Activated T-helper 1 cell treated with Interleukin-2 at 50 U/mL for 16 hours (primary cell): Measurements from ENCODE around the gene FILIP1L.
A peak's percentile ranks its signal among the peaks of the same experiment; 100 is the strongest.
"Not testable (repeated sequence)": the region's sequence is repeated elsewhere in the genome, so short reads cannot be mapped to it uniquely, and the experiment has no call there.

Source experiments
- DNase-seq: peaks from one replicate; pipeline ENCODE4 v3.0.0-alpha.2; 2020; ENCODE audit warnings: low read depth

Gene FILIP1L

GRCh38 chr3:100073714-100074307 lies 40.5 kb downstream of the FILIP1L start:
- DNase-seq, result no peak

- no peak for DNase-seq
These were observed 41.1 kb downstream of the FILIP1L start for GRCh38 chr3:100073049-100073713.

- no peak for DNase-seq
These were observed 41.8 kb downstream of the FILIP1L start for GRCh38 chr3:100072326-100073048.

GRCh38 chr3:100069472-100069871 lies 44.8 kb downstream of the FILIP1L start:
- DNase-seq, result no peak

GRCh38 chr3:100068826-100069225 lies 45.5 kb downstream of the FILIP1L start:
- DNase-seq, result peak; percentile 47

- DNase-seq, result no peak
These were observed 46.7 kb downstream of the FILIP1L start for GRCh38 chr3:100067589-100067988.

- DNase-seq, result no peak
These were observed 50.3 kb downstream of the FILIP1L start for GRCh38 chr3:100063929-100064461.

- DNase-seq, result no peak
These were observed 51.6 kb downstream of the FILIP1L start for GRCh38 chr3:100062665-100063064.

- no peak for DNase-seq
These were observed 53.4 kb downstream of the FILIP1L start for GRCh38 chr3:100060685-100061484.

GRCh38 chr3:100059472-100059871 lies 54.8 kb downstream of the FILIP1L start:
- DNase-seq, result no peak

GRCh38 chr3:100057716-100058575 lies 56.4 kb downstream of the FILIP1L start:
- no peak for DNase-seq

GRCh38 chr3:100053951-100054620 lies 60.2 kb downstream of the FILIP1L start:
- no peak for DNase-seq

- not testable (repeated sequence) for DNase-seq
These were observed 62.8 kb downstream of the FILIP1L start for GRCh38 chr3:100051513-100051912.

- DNase-seq, result no peak
These were observed 66.1 kb downstream of the FILIP1L start for GRCh38 chr3:100048248-100048647.

GRCh38 chr3:100047455-100048141 lies 66.7 kb downstream of the FILIP1L start:
- no peak for DNase-seq

GRCh38 chr3:100046986-100047385 lies 67.3 kb downstream of the FILIP1L start:
- no peak for DNase-seq

GRCh38 chr3:100045696-100046095 lies 68.6 kb downstream of the FILIP1L start:
- DNase-seq, result no peak

GRCh38 chr3:100044369-100044768 lies 69.9 kb downstream of the FILIP1L start:
- no peak for DNase-seq

- DNase-seq, result no peak
These were observed 71.0 kb downstream of the FILIP1L start for GRCh38 chr3:100043271-100043670.
